Endothelial cell of umbilical vein (primary cell): Measurements from ENCODE around the gene TCAP. TPM values are rescaled to one million over a fixed set of nuclear protein-coding genes. Genes with fewer than 3 reads are reported as not detected.

Experiments
- BruUV-seq: library from RNA; stranded (reverse); fragments of 400-500 nt; replicated peaks from 2 replicates; lab custom pipeline; 2021; lab: Mats Ljungman, UMichigan
- CTCF ChIA-PET: fragments of 300-600, 350-600 bp; sonication (Branson Sonifier 250); formaldehyde crosslinking; loops from one replicate; lab custom pipeline; 2021; ENCODE audit warnings: antibody characterized with exemption, inconsistent platforms; lab: Charles Lee
- POLR2A ChIA-PET: fragments of 300-600, 350-600 bp; sonication (Branson Sonifier 250); formaldehyde crosslinking; loops from one replicate; lab custom pipeline; 2021; ENCODE audit warnings: antibody characterized with exemption, inconsistent platforms; lab: Charles Lee
- DNase-seq: peaks from one replicate; pipeline ENCODE4 v3.0.0-alpha.2; 2011; ENCODE audit warnings: low read depth, low spot score
- FAIRE-seq: peaks from 2 replicates; lab custom pipeline; 2011; peaks lifted over from hg19 to GRCh38; lab: Jason Lieb, UNC
- H2AFZ ChIP-seq: 2 replicates; pipeline ENCODE4 v1.6.0; 2012; ENCODE audit warnings: low read depth, low read length, control low read depth, inconsistent platforms
- H3K27ac ChIP-seq: 2 replicates; pipeline ENCODE4 v1.5.1; 2011; ENCODE audit warnings: low read depth, mild to moderate bottlenecking, control low read depth, low read length, moderate library complexity; ENCODE audit not compliant: insufficient read depth
- H3K27me3 ChIP-seq, 2 experiments: 2 replicates each; pipeline versions ENCODE4 v1.6.0 to v1.6.1; 2011; ENCODE audit warnings: low read length in 2 of 2, mixed read lengths in 1 of 2; ENCODE audit not compliant: control insufficient read depth in 2 of 2, insufficient read depth in 2 of 2
- H3K36me3 ChIP-seq, 2 experiments: 2 replicates in 1 of 2; 3 replicates in 1 of 2; pipeline ENCODE4 v1.5.1; 2011; ENCODE audit warnings: low read length in 2 of 2, mild to moderate bottlenecking in 1 of 2, moderate library complexity in 1 of 2; ENCODE audit not compliant: control insufficient read depth in 2 of 2, insufficient read depth in 2 of 2; ENCODE audit errors: extremely low read depth in 1 of 2
- H3K4me1 ChIP-seq: 3 replicates; pipeline ENCODE4 v1.5.1; 2011; ENCODE audit warnings: mild to moderate bottlenecking, low read length; ENCODE audit not compliant: control insufficient read depth, insufficient read depth; ENCODE audit errors: extremely low read depth
- H3K4me2 ChIP-seq: 2 replicates; pipeline ENCODE4 v1.6.1; 2011; ENCODE audit warnings: low read length, control low read depth, mixed read lengths; ENCODE audit not compliant: insufficient read depth
- H3K4me3 ChIP-seq, 3 experiments: fragments of 200-600 bp in 1 of 3; sonication (generic), shearing (Covaris generic) in 1 of 3; replicated peaks in 1 of 3; 2 replicates each; pipeline ENCODE4 v1.5.1; 2011 to 2016; ENCODE audit warnings: control low read depth in 3 of 3, low read length in 3 of 3, mild to moderate bottlenecking in 2 of 3, inconsistent platforms in 1 of 3, low read depth in 1 of 3, moderate library complexity in 1 of 3; ENCODE audit not compliant: insufficient read depth in 1 of 3
- H3K79me2 ChIP-seq: 2 replicates; pipeline ENCODE4 v1.6.0; 2012; ENCODE audit warnings: low read length, inconsistent platforms; ENCODE audit not compliant: control insufficient read depth, insufficient read depth
- H3K9ac ChIP-seq: replicated peaks from 2 replicates; pipeline ENCODE3; 2011; ENCODE audit warnings: low read length, control low read depth; ENCODE audit not compliant: insufficient read depth; ENCODE audit errors: extremely low read depth
- H3K9me1 ChIP-seq: replicated peaks from 3 replicates; pipeline ENCODE4 v1.6.0; 2011; ENCODE audit warnings: mild to moderate bottlenecking, low read length; ENCODE audit not compliant: control insufficient read depth, insufficient read depth; ENCODE audit errors: extremely low read depth
- H3K9me3 ChIP-seq: replicated peaks from 2 replicates; pipeline ENCODE4 v1.5.1; 2012; ENCODE audit warnings: low read length, inconsistent platforms; ENCODE audit not compliant: control insufficient read depth, insufficient read depth
- H4K20me1 ChIP-seq: replicated peaks from 2 replicates; pipeline ENCODE3; 2011; ENCODE audit warnings: mild to moderate bottlenecking, low read length; ENCODE audit not compliant: control insufficient read depth, insufficient read depth; ENCODE audit errors: extremely low read depth
- EZH2 ChIP-seq: IDR thresholded peaks from 2 replicates; pipeline ENCODE4 v1.6.1; 2012; ENCODE audit warnings: borderline replicate concordance, low read depth, mild to moderate bottlenecking, moderate library complexity, low read length, inconsistent platforms; ENCODE audit not compliant: severe bottlenecking
- JUN ChIP-seq: IDR thresholded peaks from 2 replicates; pipeline ENCODE4 v1.6.1; 2011; ENCODE audit warnings: borderline replicate concordance, low read depth; ENCODE audit not compliant: insufficient read length, insufficient read depth
- dilution Hi-C: fragments of 300-500 bp; cut with MboI; formaldehyde crosslinking; loops from one replicate; pipeline ENCODE4 v1.15.0; 2019; ENCODE audit warnings: low sequenced_read_pairs; ENCODE audit not compliant: extremely low pct_ligation_motif_present
- intact Hi-C: fragments of 100-400 bp; cut with micrococcal nuclease; formaldehyde crosslinking; loops from one replicate; pipeline ENCODE4 v1.10.0; 2022
- polyA plus RNA-seq, 4 experiments: library from polyadenylated mRNA; depleted of rRNA in 3 of 4; stranded (reverse) in 3 of 4; unstranded in 1 of 4; fragments of >200 nt; gene quantifications; 2 replicates each; pipeline versions ENCODE4 v1.2.1 to v1.2.3, GENCODE V29; 2011 to 2012; ENCODE audit warnings: missing spikeins in 1 of 4
- total RNA-seq: library from RNA; stranded (reverse); gene quantifications from 2 replicates; pipeline ENCODE4 v1.2.3, GENCODE V29; 2021
- TF ChIP-seq, protein P1 (sequence below), 2 donors: IDR thresholded peaks; 1 replicate in 1 of 2; 2 replicates in 1 of 2; pipeline ENCODE4 v1.5.1; 2011; ENCODE audit warnings: low read length in 2 of 2, mild to moderate bottlenecking in 2 of 2, moderate library complexity in 2 of 2, control low read depth in 1 of 2, inconsistent platforms in 1 of 2, low read depth in 1 of 2; ENCODE audit not compliant: insufficient read depth in 1 of 2; ENCODE audit errors: extremely low read depth in 1 of 2
- TF ChIP-seq, protein P2 (sequence below): IDR thresholded peaks from 2 replicates; pipeline ENCODE4 v1.6.1; 2011; ENCODE audit not compliant: insufficient read depth, insufficient read length

Gene TCAP
- total and polyA plus RNA-seq, 2 donors (not counting 3 experiments of a cell fraction or from before 2014, with no cell fraction given), result 0.51 to 0.93 TPM

DNA sequence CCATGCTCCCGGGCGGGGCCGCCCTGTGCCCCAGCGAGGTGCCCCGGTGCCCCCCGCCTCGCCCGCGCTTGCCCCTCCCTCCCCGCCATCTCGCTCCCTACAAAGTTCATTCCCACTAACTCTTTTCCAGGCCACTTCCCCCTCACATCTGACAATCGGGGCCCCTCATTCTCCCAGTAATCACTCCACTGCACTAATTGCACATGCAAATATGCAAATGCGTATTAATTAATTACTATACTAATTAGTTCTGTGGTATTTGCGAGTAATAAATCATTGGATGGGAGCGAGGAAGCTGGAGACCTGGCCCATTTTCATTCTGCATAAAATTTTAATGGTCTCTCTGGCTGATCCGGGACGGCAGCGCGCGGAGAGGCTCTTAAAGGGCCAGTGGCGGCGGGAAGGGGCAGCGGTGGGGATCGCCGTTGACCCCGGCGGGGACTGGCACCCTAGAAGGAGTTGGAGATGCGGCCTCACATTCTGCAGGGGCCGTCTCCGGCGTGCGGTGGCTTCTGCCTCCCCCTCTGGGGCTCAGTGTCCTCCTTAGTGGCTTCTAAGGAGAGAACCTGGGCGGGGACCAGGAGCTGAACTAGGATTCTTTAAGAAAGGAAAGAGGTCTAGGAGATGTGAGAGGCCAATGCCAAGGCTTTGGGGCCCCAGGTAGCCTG is 46.8 kb upstream of the TCAP start:
- Histone ChIP-seq H3K79me2 (no peaks in the 10 kb centered on the region), H3K9me3 (no peaks in the 10 kb centered on the region), H3K27me3 (peaks cover 3 to 8% of the 10 kb centered on the region in 2 experiments), H3K4me3 (peak overlapping the region; percentile 50 to 69 (median 59)), H3K4me1 (peaks cover 10% of the 10 kb centered on the region), H4K20me1 (no peaks in the 10 kb centered on the region), H2AFZ (peak overlapping the region; percentile 49), H3K9ac (peak overlapping the region; percentile 36), H3K36me3 (no peaks in the 10 kb centered on the region), H3K9me1 (no peaks in the 10 kb centered on the region), H3K4me2 (peak overlapping the region; percentile 90), H3K27ac (no peak overlapping the region)
- peak; percentile 66 for FAIRE-seq
- CTCF ChIA-PET, result interaction anchor here (3.8 to 5.8 kb wide), 5 partner anchors 14 to 136 kb away, joined by 84 to 291 read pairs (median 141); partner anchors contain the start of genes PNMT and TCAP
- intact Hi-C loops, result no loop called here
- peak; percentile 43 for DNase-seq
- dilution Hi-C loops, result no loop called here
- TF ChIP-seq, protein P1, sequence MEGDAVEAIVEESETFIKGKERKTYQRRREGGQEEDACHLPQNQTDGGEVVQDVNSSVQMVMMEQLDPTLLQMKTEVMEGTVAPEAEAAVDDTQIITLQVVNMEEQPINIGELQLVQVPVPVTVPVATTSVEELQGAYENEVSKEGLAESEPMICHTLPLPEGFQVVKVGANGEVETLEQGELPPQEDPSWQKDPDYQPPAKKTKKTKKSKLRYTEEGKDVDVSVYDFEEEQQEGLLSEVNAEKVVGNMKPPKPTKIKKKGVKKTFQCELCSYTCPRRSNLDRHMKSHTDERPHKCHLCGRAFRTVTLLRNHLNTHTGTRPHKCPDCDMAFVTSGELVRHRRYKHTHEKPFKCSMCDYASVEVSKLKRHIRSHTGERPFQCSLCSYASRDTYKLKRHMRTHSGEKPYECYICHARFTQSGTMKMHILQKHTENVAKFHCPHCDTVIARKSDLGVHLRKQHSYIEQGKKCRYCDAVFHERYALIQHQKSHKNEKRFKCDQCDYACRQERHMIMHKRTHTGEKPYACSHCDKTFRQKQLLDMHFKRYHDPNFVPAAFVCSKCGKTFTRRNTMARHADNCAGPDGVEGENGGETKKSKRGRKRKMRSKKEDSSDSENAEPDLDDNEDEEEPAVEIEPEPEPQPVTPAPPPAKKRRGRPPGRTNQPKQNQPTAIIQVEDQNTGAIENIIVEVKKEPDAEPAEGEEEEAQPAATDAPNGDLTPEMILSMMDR (IDR thresholded peaks at IDR 0.05; ENCODE audit: extremely low read depth in 1 of 2, insufficient read depth in 1 of 2, low read depth in 1 of 2, low read length in 2 of 2), result no peak
- TF ChIP-seq, protein P2, sequence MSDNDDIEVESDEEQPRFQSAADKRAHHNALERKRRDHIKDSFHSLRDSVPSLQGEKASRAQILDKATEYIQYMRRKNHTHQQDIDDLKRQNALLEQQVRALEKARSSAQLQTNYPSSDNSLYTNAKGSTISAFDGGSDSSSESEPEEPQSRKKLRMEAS, result no peak
- TF ChIP-seq JUN (no peak), EZH2 (no peak)
- BruUV-seq, result no TSS peak
- POLR2A ChIA-PET, result no interaction called here
